22Rv1 (cell line): Measurements from ENCODE around the gene CFAP57.

Experiments
- H3K27ac ChIP-seq: fragments of 450-650 bp; 2 replicates; pipeline ENCODE4 v1.5.1; 2017
- CTCF ChIP-seq: fragments of 450-650 bp; IDR thresholded peaks from 2 replicates; pipeline ENCODE4 v1.5.1; 2017; ENCODE audit warnings: mild to moderate bottlenecking
- ZFX ChIP-seq: fragments of 450-650 bp; IDR thresholded peaks from 2 replicates; pipeline ENCODE4 v1.6.1; 2017; ENCODE audit warnings: antibody characterized with exemption, borderline replicate concordance

CFAP57 gene

GRCh38 chr1:43171312-43171875 lies 736 bp upstream of the CFAP57 start:
- no peak for TF ChIP-seq ZFX
- no peak for TF ChIP-seq CTCF
- H3K27ac ChIP-seq: peak overlapping the region; percentile 42

- peak overlapping the region; percentile 42; the same call in 1 of the 2 replicates for H3K27ac ChIP-seq
- TF ChIP-seq ZFX: no peak
- TF ChIP-seq CTCF: no peak
Measured at GRCh38 chr1:43172527-43172972, 420 bp downstream of the CFAP57 start.

- TF ChIP-seq ZFX: no peak
- no peak for TF ChIP-seq CTCF
- H3K27ac ChIP-seq: no peak overlapping the region
Measured at GRCh38 chr1:43174873-43175272, 2.7 kb downstream of the CFAP57 start.

GRCh38 chr1:43177691-43178090 lies 5.6 kb downstream of the CFAP57 start:
- TF ChIP-seq ZFX: no peak
- TF ChIP-seq CTCF: no peak
- H3K27ac ChIP-seq: no peak overlapping the region

GRCh38 chr1:43184388-43184787 lies 12.3 kb downstream of the CFAP57 start:
- TF ChIP-seq ZFX (no peak), CTCF (no peak)
- H3K27ac ChIP-seq: no peak overlapping the region

- no peak overlapping the region for H3K27ac ChIP-seq
- TF ChIP-seq CTCF: no peak
- TF ChIP-seq ZFX: no peak
Measured at GRCh38 chr1:43184995-43185394, 12.9 kb downstream of the CFAP57 start.

GRCh38 chr1:43188106-43188505 lies 16.0 kb downstream of the CFAP57 start:
- no peak for TF ChIP-seq ZFX
- TF ChIP-seq CTCF: no peak
- H3K27ac ChIP-seq: no peak overlapping the region
